Gastroesophageal sphincter (tissue), 4 donors: ENCODE data around the gene MEN1. TPM values are rescaled to one million over a fixed set of nuclear protein-coding genes. Genes with fewer than 3 reads are reported as not detected.
A peak's percentile ranks its signal among the peaks of the same experiment; 100 is the strongest.

Source experiments
- ATAC-seq: fragments of 150-250 bp; one replicate; pipeline ENCODE4 v1.9.1; 2016; ENCODE audit warnings: mild to moderate bottlenecking, moderate library complexity
- H3K27ac ChIP-seq, 4 donors: fragments of 200-600 bp; sonication (generic) in 3 of 4; 1 replicate in 3 of 4; 2 replicates in 1 of 4; pipeline ENCODE4 v1.5.1; 2016 to 2019
- H3K27me3 ChIP-seq: fragments of 200-600 bp; sonication (generic); one replicate; pipeline ENCODE4 v1.5.1; 2019
- H3K36me3 ChIP-seq, 2 donors: fragments of 200-600 bp; sonication (generic); one replicate each; pipeline ENCODE4 v1.5.1; 2019; ENCODE audit warnings: control low read depth in 1 of 2
- H3K4me1 ChIP-seq, 3 donors: fragments of 200-600 bp; sonication (generic); 1 replicate in 2 of 3; 2 replicates in 1 of 3; pipeline ENCODE4 v1.5.1; 2016 to 2019; ENCODE audit warnings: control low read depth in 2 of 3
- H3K4me3 ChIP-seq, 2 donors: fragments of 200-600 bp; sonication (generic); one replicate each; pipeline ENCODE4 v1.5.1; 2019; ENCODE audit warnings: mild to moderate bottlenecking in 1 of 2, moderate library complexity in 1 of 2
- H3K9me3 ChIP-seq, 3 donors: fragments of 200-600 bp; sonication (generic); one replicate each; pipeline ENCODE4 v1.5.1; 2017 to 2019; ENCODE audit warnings: control low read depth in 2 of 3
- CTCF ChIP-seq, 4 experiments: fragments of 200-600 bp in 2 of 4; fragments of 450-650 bp in 2 of 4; sonication (generic) in 1 of 4; IDR thresholded peaks; one replicate each; pipeline ENCODE4 v1.5.1; 2017 to 2019; ENCODE audit warnings: antibody characterized with exemption in 4 of 4, mild to moderate bottlenecking in 2 of 4, moderate library complexity in 2 of 4
- EP300 ChIP-seq: sonication (generic); formaldehyde crosslinking; IDR thresholded peaks from one replicate; pipeline ENCODE4 v1.6.1; 2017; ENCODE audit warnings: antibody characterized with exemption, mild to moderate bottlenecking
- POLR2A ChIP-seq, 2 donors: fragments of 450-650 bp; IDR thresholded peaks; one replicate each; pipeline ENCODE4 v1.6.1; 2017; ENCODE audit warnings: antibody characterized with exemption in 2 of 2, mild to moderate bottlenecking in 2 of 2, moderate library complexity in 1 of 2
- POLR2AphosphoS5 ChIP-seq: sonication (generic); formaldehyde crosslinking; IDR thresholded peaks from one replicate; pipeline ENCODE4 v1.6.1; 2017; ENCODE audit warnings: antibody characterized with exemption
- WGBS, 2 donors: methylation state at CpG; one replicate each; pipeline ENCODE4 v1.1.5; 2018; ENCODE audit warnings: low coverage in 1 of 2; 5-methylcytosine and 5-hydroxymethylcytosine counted together
- total RNA-seq, 4 donors: library from RNA; depleted of rRNA; stranded (reverse); fragments of >200 nt; gene quantifications; one replicate each; pipeline ENCODE4 v1.1.0, GENCODE V29; 2016

Gene MEN1
- total RNA-seq, 4 donors from 2014 or later = 7.1 to 20.9 (median 11.6) TPM

GRCh38 chr11:64757549-64758329 is 52.6 kb downstream of the MEN1 start:
- 79% methylated on average over 5 of the region's 19 CpGs; no CpG with 5 or more reads in 1 of the 2 donors for WGBS, 2 donors
- H3K4me3 ChIP-seq = no peak overlapping the region

GRCh38 chr11:64755681-64756361 is 54.5 kb downstream of the MEN1 start:
- Histone ChIP-seq H3K9me3 (no peaks in the 10 kb centered on the region), H3K27me3 (no peaks in the 10 kb centered on the region), H3K36me3 (peaks cover 0 to 46% of the 10 kb centered on the region in 2 donors), H3K27ac (peak overlapping the region in 2 of 4 donors; percentile 55 to 86), H3K4me3 (no peak overlapping the region), H3K4me1 (peaks cover 2 to 31% (median 24%) of the 10 kb centered on the region in 3 donors)
- TF ChIP-seq CTCF (IDR thresholded peaks at IDR 0.05) (no peak), POLR2A (IDR thresholded peaks at IDR 0.05) (no peak), POLR2AphosphoS5 (no peak), EP300 (no peak)
- 74% methylated on average over 6 of the region's 13 CpGs; no CpG with 5 or more reads in 1 of the 2 donors for WGBS, 2 donors
- no peak for ATAC-seq

More at GRCh38 chr11:64757549-64758329, 52.6 kb downstream of the MEN1 start:
- H3K27ac ChIP-seq = peak overlapping the region in 3 of 4 donors; percentile 86
- peaks cover 2 to 50% (median 37%) of the 10 kb centered on the region in 3 donors for H3K4me1 ChIP-seq
- TF ChIP-seq CTCF (IDR thresholded peaks at IDR 0.05) (no peak), POLR2A (IDR thresholded peaks at IDR 0.05) (no peak), EP300 (no peak), POLR2AphosphoS5 (no peak)
- no peaks in the 10 kb centered on the region for H3K9me3 ChIP-seq
- peaks cover 0 to 39% of the 10 kb centered on the region in 2 donors for H3K36me3 ChIP-seq
- ATAC-seq = no peak
- no peaks in the 10 kb centered on the region for H3K27me3 ChIP-seq

- no peak overlapping the region for H3K4me3 ChIP-seq
- peaks cover 0 to 54% of the 10 kb centered on the region in 2 donors for H3K36me3 ChIP-seq
- TF ChIP-seq POLR2A (IDR thresholded peaks at IDR 0.05) (no peak), POLR2AphosphoS5 (no peak), CTCF (IDR thresholded peaks at IDR 0.05) (no peak), EP300 (no peak)
- peaks cover 0 to 24% (median 19%) of the 10 kb centered on the region in 3 donors for H3K4me1 ChIP-seq
- no peaks in the 10 kb centered on the region for H3K9me3 ChIP-seq
- no peak for ATAC-seq
- H3K27me3 ChIP-seq = no peaks in the 10 kb centered on the region
- whole genome bisulfite sequencing, 2 donors = 71 to 93% methylated on average over 3 to 5 of the region's 21 CpGs
- H3K27ac ChIP-seq = peak overlapping the region in 3 of 4 donors; percentile 45 to 86 (median 55)
Measured at GRCh38 chr11:64754919-64755662, 55.3 kb downstream of the MEN1 start.

- 66 to 100% methylated on average over 1 to 2 of the region's 26 CpGs for WGBS, 2 donors
- Histone ChIP-seq H3K4me1 (peaks cover 0 to 16% (median 12%) of the 10 kb centered on the region in 3 donors), H3K27ac (peak overlapping the region in 3 of 4 donors; percentile 45 to 86 (median 55)), H3K36me3 (peaks cover 0 to 61% of the 10 kb centered on the region in 2 donors), H3K9me3 (no peaks in the 10 kb centered on the region), H3K4me3 (no peak overlapping the region), H3K27me3 (no peaks in the 10 kb centered on the region)
- ATAC-seq = no peak
- TF ChIP-seq POLR2AphosphoS5 (no peak), POLR2A (IDR thresholded peaks at IDR 0.05) (no peak), CTCF (IDR thresholded peaks at IDR 0.05) (no peak), EP300 (no peak)
Measured at GRCh38 chr11:64754124-64754918, 56.0 kb downstream of the MEN1 start.
